ENCODE data around the gene TOP1. TPM values are rescaled to one million over a fixed set of nuclear protein-coding genes. Genes with fewer than 3 reads are reported as not detected.

TOP1 gene
- total and polyA plus RNA-seq, 2 donors from 2014 or later, result 23.4 to 49.9 TPM

- H3K4me1 ChIP-seq (ENCODE audit: control insufficient read depth in 2 of 3, insufficient read depth in 2 of 3, low read depth in 1 of 3, low read length in 3 of 3), result no peaks in the 10 kb centered on the region
- H3K27me3 ChIP-seq (ENCODE audit: control insufficient read depth, insufficient read depth, low read length), result no peaks in the 10 kb centered on the region
- intact Hi-C loops (cut with DNase I), result loop anchor here (10.0 kb wide), 1 partner anchor 110 kb away; no protein-coding TSS in a partner anchor
- H3K36me3 ChIP-seq (ENCODE audit: control insufficient read depth in 2 of 3, insufficient read depth in 3 of 3, low read length in 3 of 3), result no peaks in the 10 kb centered on the region
- no peaks in the 10 kb centered on the region for H3K9me3 ChIP-seq (ENCODE audit: control insufficient read depth in 2 of 3, insufficient read depth in 1 of 3, low read length in 3 of 3)
- DNase-seq (no peak), FAIRE-seq (no peak)
- H3K4me3 ChIP-seq (ENCODE audit: low read length in 3 of 3), result no peak overlapping the region
- no peak overlapping the region for H3K27ac ChIP-seq (ENCODE audit: low read depth in 2 of 2, low read length in 2 of 2)
- TF ChIP-seq, protein P1, sequence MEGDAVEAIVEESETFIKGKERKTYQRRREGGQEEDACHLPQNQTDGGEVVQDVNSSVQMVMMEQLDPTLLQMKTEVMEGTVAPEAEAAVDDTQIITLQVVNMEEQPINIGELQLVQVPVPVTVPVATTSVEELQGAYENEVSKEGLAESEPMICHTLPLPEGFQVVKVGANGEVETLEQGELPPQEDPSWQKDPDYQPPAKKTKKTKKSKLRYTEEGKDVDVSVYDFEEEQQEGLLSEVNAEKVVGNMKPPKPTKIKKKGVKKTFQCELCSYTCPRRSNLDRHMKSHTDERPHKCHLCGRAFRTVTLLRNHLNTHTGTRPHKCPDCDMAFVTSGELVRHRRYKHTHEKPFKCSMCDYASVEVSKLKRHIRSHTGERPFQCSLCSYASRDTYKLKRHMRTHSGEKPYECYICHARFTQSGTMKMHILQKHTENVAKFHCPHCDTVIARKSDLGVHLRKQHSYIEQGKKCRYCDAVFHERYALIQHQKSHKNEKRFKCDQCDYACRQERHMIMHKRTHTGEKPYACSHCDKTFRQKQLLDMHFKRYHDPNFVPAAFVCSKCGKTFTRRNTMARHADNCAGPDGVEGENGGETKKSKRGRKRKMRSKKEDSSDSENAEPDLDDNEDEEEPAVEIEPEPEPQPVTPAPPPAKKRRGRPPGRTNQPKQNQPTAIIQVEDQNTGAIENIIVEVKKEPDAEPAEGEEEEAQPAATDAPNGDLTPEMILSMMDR (IDR thresholded peaks at IDR 0.05; ENCODE audit: borderline replicate concordance, extremely low read depth, insufficient read depth), result no peak
- H3K9ac ChIP-seq (ENCODE audit: low read length in 3 of 3), result no peak overlapping the region
These were observed 44.1 kb upstream of the TOP1 start for GRCh38 chr20:40984496-40984895.

DNA sequence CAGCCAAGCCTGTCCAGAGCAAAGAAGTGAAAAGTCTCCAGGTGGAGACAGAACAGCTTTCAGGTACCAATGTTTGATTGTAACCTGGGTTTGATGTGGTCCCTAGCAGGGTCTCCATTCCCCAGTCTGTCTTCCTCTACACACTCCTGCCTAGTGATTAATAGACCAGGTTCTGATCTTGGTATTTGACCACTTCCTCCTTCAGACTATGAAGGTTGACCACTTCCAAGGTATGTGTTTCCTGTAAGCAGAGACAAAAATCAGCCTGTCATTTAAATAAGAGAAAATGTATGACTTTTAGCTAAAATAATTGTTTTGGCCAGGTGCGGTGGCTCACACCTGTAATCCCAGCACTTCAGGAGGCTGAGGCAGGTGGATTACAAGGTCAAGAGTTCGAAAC, 41.8 kb upstream of the TOP1 start:
- Histone ChIP-seq H3K4me3 (ENCODE audit: low read length in 3 of 3) (no peak overlapping the region), H3K9ac (ENCODE audit: low read length in 3 of 3) (no peak overlapping the region), H3K9me3 (ENCODE audit: control insufficient read depth in 2 of 3, insufficient read depth in 1 of 3, low read length in 3 of 3) (no peaks in the 10 kb centered on the region), H3K27me3 (ENCODE audit: control insufficient read depth, insufficient read depth, low read length) (no peaks in the 10 kb centered on the region), H3K36me3 (ENCODE audit: control insufficient read depth in 2 of 3, insufficient read depth in 3 of 3, low read length in 3 of 3) (no peaks in the 10 kb centered on the region), H3K27ac (ENCODE audit: low read depth in 2 of 2, low read length in 2 of 2) (no peak overlapping the region), H3K4me1 (ENCODE audit: control insufficient read depth in 2 of 3, insufficient read depth in 2 of 3, low read depth in 1 of 3, low read length in 3 of 3) (peaks cover 0 to 2% (median 0%) of the 10 kb centered on the region in 3 donors)
- FAIRE-seq (no peak), DNase-seq (no peak)
- TF ChIP-seq, protein P1 (IDR thresholded peaks at IDR 0.05; ENCODE audit: borderline replicate concordance, extremely low read depth, insufficient read depth), result no peak
- intact Hi-C loops (cut with DNase I), result loop anchor here (10.0 kb wide), 1 partner anchor 108 kb away; no protein-coding TSS in a partner anchor

- TF ChIP-seq, protein P1 (IDR thresholded peaks at IDR 0.05; ENCODE audit: borderline replicate concordance, extremely low read depth, insufficient read depth), result peak; percentile 93
- Histone ChIP-seq H3K4me3 (ENCODE audit: low read length in 3 of 3) (no peak overlapping the region), H3K4me1 (ENCODE audit: control insufficient read depth in 2 of 3, insufficient read depth in 2 of 3, low read depth in 1 of 3, low read length in 3 of 3) (peaks cover 0 to 2% (median 0%) of the 10 kb centered on the region in 3 donors), H3K36me3 (ENCODE audit: control insufficient read depth in 2 of 3, insufficient read depth in 3 of 3, low read length in 3 of 3) (no peaks in the 10 kb centered on the region), H3K9ac (ENCODE audit: low read length in 3 of 3) (no peak overlapping the region), H3K27me3 (ENCODE audit: control insufficient read depth, insufficient read depth, low read length) (no peaks in the 10 kb centered on the region), H3K27ac (ENCODE audit: low read depth in 2 of 2, low read length in 2 of 2) (no peak overlapping the region), H3K9me3 (ENCODE audit: control insufficient read depth in 2 of 3, insufficient read depth in 1 of 3, low read length in 3 of 3) (no peaks in the 10 kb centered on the region)
- intact Hi-C loops (cut with DNase I), result no loop called here
- DNase-seq (peak; percentile 75 to 92 (median 88)), FAIRE-seq (no peak)
These were observed 38.0 kb upstream of the TOP1 start for GRCh38 chr20:40990542-40991120.
